Ovary (tissue), 3 donors: Measurements from ENCODE around the gene PTGS1.

Source experiments
- CTCF ChIP-seq, 3 donors: fragments of 450-650 bp in 2 of 3; fragments of 200-600 bp in 1 of 3; IDR thresholded peaks; one replicate each; pipeline versions ENCODE4 v1.5.1 to v1.8.0; 2016 to 2022; ENCODE audit warnings: antibody characterized with exemption in 3 of 3, mild to moderate bottlenecking in 1 of 3
- EP300 ChIP-seq: sonication (generic); formaldehyde crosslinking; IDR thresholded peaks from one replicate; pipeline ENCODE4 v1.6.1; 2017; ENCODE audit warnings: antibody characterized with exemption
- POLR2A ChIP-seq: fragments of 450-650 bp; IDR thresholded peaks from one replicate; pipeline ENCODE4 v1.6.1; 2017; ENCODE audit warnings: antibody characterized with exemption, mild to moderate bottlenecking, moderate library complexity
- donor health status: DM: no; HTN: no; CAD: no.

GRCh38 chr9:122425087-122425486 is 54.3 kb downstream of the PTGS1 start:
- TF ChIP-seq POLR2A (no peak), EP300 (no peak), CTCF (IDR thresholded peaks at IDR 0.05) (peak in 1 of 3 donors; percentile 2)
